ENCODE measurements around the gene ABCE1. TPM values are rescaled to one million over a fixed set of nuclear protein-coding genes. Genes with fewer than 3 reads are reported as not detected.

The ABCE1 gene
- total RNA-seq, 2 experiments from 2014 or later, result 138 to 145 TPM

GRCh38 chr4:145178740-145179280 is 80.7 kb downstream of the ABCE1 start:
- H3K9me3 Mint-ChIP-seq, result no peaks in the 10 kb centered on the region
- H3K4me3 Mint-ChIP-seq, result peak overlapping the region; percentile 96
- peak; percentile 36 for DNase-seq
- peaks cover 40% of the 10 kb centered on the region for H3K4me1 Mint-ChIP-seq (ENCODE audit: low read depth)
- ChIA-PET POLR2A (interaction anchor here (0.6 to 3.3 kb wide), 3 partner anchors 46 to 758 kb away, joined by 3 to 39 read pairs (median 3); partner anchors contain the start of genes ABCE1 and ANAPC10), CTCF (interaction anchor here (1.0 to 2.4 kb wide), 3 partner anchors 55 to 438 kb away, joined by 3 to 9 read pairs (median 4); partner anchors contain the start of genes ABCE1 and ANAPC10)
- peak overlapping the region; percentile 98 for H3K27ac Mint-ChIP-seq
- no peaks in the 10 kb centered on the region for H3K27me3 Mint-ChIP-seq
- intact Hi-C loops (cut with micrococcal nuclease), result loop anchor here (1.0 to 10.0 kb wide), 4 partner anchors 52 to 1994 kb away; partner anchors contain the start of genes USP38 and ZNF827
- H3K36me3 Mint-ChIP-seq, result peaks cover 30% of the 10 kb centered on the region

Other genes with a start within 250 kb of the ABCE1 start
- 10 to 100 TPM; 28.2 to 28.3 TPM for gene ANAPC10, start 115 bp upstream of the ABCE1 start, total RNA-seq
- gene OTUD4, start 82.3 kb downstream of the ABCE1 start, total RNA-seq, result 10 to 100 TPM; 41.5 to 43.3 TPM

All from activated CD4-positive, alpha-beta memory T cell treated with anti-CD3 and anti-CD28 coated beads for 36 hours (primary cell).